HG03280 (cell line): ENCODE measurements around the gene PDE11A.
"Not testable (repeated sequence)": the region's sequence is repeated elsewhere in the genome, so short reads cannot be mapped to it uniquely, and the experiment has no call there.

Source experiments
- ATAC-seq: cut with Tn5 transposase; IDR thresholded peaks from one replicate; pipeline ENCODE4 v1.9.1; 2021; ENCODE audit warnings: mild to moderate bottlenecking, moderate library complexity; ENCODE audit not compliant: unreplicated experiment

The PDE11A gene

DNA sequence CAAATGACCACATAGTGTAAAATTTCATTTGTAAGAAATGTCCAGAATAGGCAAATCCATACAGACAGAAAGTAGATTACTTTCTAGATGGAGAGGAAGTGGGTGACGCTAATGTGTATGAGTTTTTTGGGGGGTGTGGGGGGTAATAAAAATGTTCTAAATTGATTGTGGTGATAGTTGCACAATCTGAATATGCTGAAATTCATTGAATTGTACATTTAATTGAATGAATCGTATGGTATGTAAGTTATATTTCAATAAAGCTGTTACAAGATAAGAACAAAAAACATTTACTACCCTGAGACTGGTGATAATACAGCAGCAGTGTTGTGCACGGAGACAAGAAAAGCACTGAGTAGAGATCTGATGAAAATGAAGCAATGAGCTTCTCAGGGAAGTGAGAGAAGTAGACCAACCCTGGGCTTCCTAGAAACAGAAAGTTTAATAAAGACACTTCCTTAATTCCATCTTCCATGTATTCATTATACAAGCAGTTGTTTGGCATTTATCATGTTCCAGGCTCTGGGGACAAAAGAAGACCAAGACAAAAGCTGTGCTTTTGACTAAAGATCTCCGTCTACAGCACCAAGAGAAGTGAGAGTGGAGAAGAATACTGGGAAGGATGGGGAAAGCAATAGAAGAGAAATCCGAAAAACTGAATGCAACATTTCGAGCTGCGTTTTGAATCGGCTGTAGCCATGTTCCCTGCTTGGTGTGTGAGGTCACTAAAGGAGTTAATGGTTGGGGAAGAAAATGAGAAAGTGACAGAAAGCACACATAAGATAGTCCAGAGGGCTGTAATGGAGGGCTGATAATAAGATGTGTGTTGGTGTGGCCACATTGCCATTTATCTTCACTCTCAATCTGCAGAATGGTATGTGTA, 1.8 kb upstream of the PDE11A start:
- no peak for ATAC-seq

DNA sequence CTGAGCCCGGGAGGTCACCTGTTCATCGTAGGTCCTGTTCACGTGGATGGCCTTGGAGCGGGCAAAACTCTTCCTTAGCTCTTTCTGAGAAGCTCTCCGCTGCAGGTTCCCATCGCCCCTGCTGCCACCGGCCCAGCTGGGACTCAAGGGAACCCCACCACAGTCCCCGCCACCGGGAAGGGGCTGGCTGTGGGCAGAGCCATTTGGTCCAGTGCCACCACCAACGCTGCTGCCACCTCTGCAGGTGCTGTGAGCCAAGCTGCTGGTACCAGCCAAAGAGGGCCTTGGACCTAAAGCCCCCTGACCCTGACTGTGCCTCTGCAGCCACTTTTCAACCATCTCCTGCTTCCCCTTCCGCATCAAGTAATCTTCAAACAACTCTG, 586 bp downstream of the PDE11A start:
- ATAC-seq: no peak

GRCh38 chr2:178070824-178071223, 1.8 kb downstream of the PDE11A start:
- no peak for ATAC-seq

GRCh38 chr2:178069551-178069950, 3.0 kb downstream of the PDE11A start:
- ATAC-seq: no peak

DNA sequence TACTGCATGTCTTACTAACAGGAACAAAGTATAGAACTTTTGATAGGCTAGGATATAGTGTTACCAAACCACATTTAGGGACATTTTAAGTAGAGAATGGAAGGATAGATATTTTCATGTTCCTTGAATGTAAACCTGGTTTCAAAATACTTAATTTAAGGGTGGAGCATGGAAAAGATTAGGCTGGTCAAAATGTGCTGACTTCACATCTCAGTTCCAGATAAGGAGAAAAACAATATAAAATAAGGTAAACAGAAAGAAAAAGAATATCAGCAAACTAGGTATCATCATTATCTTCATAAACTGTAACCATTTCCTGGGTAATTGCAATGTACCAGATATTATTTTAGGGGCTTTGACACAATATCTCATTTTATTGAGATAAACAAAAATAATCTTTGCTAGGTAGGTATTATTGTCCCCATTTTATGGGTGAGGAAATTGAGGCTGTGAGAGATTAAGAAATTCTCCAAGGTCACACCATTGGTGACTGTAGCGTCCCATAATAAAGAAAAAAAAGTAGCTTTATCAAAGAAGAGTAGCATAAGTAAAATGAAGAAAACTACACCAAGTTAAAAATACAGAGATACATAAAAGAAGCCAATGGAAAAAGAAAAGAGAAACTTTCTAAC, 3.6 kb downstream of the PDE11A start:
- no peak for ATAC-seq

DNA sequence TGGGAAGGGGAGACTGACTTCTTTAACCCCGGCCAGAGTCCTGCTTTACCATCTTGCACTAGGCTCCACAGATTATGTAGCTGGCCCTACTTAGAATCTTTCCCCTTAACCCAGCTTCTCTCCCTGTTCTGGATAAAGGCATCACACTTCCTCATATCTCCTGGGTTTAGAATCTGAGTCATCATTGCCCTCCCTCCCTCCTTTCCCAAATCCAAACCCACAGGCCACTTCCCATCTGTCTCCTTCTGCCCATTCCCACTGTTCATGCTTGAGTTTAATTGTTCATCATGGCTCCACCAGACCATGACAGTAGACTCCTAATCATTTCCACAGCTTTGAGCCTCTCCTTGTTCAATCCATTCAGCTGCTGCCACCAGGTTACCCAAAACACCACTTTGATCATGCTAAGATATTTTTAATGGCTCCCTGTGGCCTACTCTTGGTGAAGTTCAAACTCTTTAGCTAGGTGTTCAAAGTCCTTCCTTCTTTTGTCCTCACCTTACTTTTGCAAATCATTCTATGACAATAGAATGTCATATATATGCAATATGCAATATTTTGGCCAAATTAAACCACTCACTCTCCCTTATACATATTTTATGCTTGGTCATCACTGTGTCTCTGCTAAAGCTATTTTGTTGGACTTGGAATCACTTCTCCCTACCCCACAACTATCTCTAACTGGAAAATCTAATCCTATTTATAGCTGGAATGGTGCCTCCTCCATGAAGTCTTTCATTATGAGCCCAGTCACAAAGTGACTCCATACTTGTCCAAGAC, 5.5 kb downstream of the PDE11A start:
- no peak for ATAC-seq

GRCh38 chr2:178066324-178066723, 6.3 kb downstream of the PDE11A start:
- ATAC-seq: no peak

- ATAC-seq: no peak
Measured at GRCh38 chr2:178059681-178060080, 12.9 kb downstream of the PDE11A start.

GRCh38 chr2:178059111-178059510, 13.5 kb downstream of the PDE11A start:
- no peak for ATAC-seq

- no peak for ATAC-seq
Measured at GRCh38 chr2:178057179-178057680, 15.3 kb downstream of the PDE11A start.

GRCh38 chr2:178056345-178056744, 16.2 kb downstream of the PDE11A start:
- ATAC-seq: no peak

GRCh38 chr2:178051257-178051656, 21.3 kb downstream of the PDE11A start:
- ATAC-seq: not testable (repeated sequence)

DNA sequence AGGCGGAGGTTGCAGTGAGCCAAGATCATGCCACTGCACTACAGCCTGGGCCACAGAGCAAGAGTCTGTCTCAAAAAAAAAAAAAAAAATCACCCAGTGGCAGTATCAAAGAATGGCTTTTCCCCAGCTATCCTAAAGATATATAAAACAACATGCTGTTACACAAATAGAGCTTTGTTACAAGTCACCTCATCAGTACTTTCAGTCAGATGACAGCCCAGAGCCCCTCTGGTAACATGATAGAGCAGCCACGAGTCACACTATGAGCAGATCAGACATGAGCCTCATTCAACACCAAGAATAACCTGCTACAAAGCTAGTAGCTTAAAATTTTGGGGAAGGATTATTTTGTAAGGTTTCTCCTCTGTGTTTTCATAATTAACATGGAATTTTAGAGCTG, 25.2 kb downstream of the PDE11A start:
- no peak for ATAC-seq

- no peak for ATAC-seq
Measured at GRCh38 chr2:178044836-178045235, 27.7 kb downstream of the PDE11A start.

DNA sequence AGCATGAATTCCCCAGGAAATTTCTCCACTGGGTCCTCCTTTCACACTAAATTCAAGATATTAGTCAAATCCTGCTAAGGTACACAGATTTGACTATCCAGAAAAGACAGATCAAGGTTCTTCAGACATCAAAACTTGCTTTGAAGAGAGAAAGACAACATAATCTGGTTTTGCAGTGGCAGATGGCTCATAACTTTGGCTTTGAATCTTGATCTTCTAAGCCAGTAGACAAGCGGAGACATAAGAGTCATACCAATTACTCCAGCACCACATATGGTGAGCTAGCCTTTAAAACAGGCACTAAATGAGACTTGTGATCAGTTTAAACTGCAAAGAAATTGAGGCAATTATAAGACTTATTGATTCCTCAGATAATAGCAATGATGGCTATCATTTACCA, 29.3 kb downstream of the PDE11A start:
- no peak for ATAC-seq

DNA sequence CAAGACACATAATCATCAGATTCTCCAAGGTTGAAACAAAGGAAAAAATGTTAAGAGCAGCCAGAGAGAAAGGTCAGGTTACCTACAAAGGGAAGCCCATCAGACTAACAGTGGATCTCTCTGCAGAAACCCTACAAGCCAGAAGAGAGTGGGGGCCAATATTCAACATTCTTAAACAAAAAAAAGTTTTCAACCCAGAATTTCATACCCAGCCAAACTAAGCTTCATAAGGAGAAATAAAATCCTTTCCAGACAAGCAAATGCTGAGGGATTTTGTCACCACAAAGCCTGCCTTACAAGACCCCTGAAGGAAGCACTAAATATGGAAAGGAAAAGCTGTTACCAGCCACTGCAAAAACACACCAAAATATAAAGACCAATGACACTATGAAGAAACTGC, 39.0 kb downstream of the PDE11A start:
- ATAC-seq: not testable (repeated sequence)

DNA sequence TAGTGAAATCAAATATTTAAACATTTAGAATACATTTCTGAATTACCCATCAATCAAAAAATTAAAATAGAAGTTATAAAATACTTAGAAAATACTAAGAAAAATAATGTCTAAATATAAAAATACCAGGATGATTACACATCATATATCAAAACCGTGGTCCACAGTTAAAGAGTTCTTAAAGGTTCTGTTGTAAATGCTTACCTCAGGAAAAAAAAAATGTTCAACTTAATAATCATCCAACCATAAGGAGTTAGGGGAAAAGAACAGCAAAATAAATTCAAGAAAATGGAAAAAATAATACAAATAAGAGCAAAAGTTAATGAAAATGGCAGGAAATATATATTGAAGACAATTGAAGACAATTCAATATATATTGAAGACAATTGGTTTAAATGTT, 43.2 kb downstream of the PDE11A start:
- ATAC-seq: no peak

DNA sequence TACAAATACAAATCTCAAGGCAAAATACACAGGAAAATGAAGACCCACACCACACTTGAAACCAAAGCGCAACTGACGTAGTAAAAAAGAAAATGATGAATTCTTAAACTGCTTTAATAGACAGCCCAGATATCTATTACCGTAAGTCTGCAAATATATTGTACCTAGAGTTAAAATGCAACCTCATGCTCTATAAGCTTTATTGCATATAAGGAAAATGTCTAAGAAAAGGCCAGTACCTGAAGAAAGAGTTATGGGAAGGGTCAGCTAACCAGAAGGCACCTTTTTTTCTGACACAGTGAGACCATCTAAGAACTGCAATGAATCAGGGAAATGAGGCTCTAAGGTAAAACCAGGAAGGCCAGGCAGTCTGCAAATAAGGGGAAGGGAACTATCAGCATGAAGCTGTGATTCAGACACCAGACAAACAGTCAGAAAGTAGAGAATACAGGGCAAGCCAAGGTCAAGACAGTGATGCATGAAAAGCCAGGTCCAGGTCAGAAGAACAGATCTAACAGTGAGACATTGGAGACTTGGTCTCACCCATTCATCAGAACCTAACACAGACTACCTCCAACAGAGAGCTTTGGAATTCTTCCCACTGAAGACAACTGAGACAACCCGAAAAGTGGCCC, 46.9 kb downstream of the PDE11A start:
- ATAC-seq: no peak

GRCh38 chr2:178018141-178018540, 54.4 kb downstream of the PDE11A start:
- no peak for ATAC-seq

DNA sequence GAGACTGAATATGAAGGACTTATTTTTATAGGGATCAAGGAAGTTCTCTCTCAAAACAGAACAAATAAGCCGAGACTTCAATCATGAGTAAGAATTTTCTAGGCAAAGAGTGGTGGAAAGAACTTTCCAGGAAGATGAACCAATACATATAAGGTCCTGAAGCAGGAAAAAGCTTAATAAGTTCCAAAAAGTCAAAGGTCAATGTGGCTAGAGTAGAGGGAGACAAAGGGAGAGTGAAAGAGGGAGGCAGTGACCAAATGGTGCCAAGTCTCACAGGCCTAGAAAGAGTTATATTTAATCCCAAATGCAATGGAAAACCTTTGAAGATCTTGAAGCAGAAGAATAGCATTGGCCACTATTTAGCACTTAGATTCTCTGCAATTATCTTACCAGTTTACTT, 56.0 kb downstream of the PDE11A start:
- ATAC-seq: no peak

- ATAC-seq: no peak
Measured at GRCh38 chr2:178012639-178013038, 59.9 kb downstream of the PDE11A start.
